Endodermal cell (in vitro differentiated cells): ENCODE measurements around the gene USH1C. TPM values are rescaled to one million over a fixed set of nuclear protein-coding genes. Genes with fewer than 3 reads are reported as not detected.

Source experiments
- DNase-seq: peaks from one replicate; pipeline ENCODE4 v3.0.0-alpha.2; 2017
- H3K27ac ChIP-seq: 2 replicates; pipeline ENCODE4 v1.5.1; 2013; ENCODE audit warnings: mild to moderate bottlenecking, low read depth, low read length, moderate library complexity
- H3K27me3 ChIP-seq: 2 replicates; pipeline ENCODE4 v1.6.1; 2013; ENCODE audit warnings: mild to moderate bottlenecking, low read length, moderate library complexity; ENCODE audit not compliant: insufficient read depth, control insufficient read depth, poor library complexity, severe bottlenecking
- H3K36me3 ChIP-seq: 2 replicates; pipeline ENCODE4 v1.7.0; 2013; ENCODE audit warnings: mild to moderate bottlenecking, low read length, moderate library complexity; ENCODE audit not compliant: control insufficient read depth, insufficient read depth
- H3K4me1 ChIP-seq: one replicate; pipeline ENCODE4 v1.7.0; 2013; ENCODE audit warnings: low read length; ENCODE audit not compliant: control insufficient read depth, insufficient read depth
- H3K4me3 ChIP-seq: 2 replicates; pipeline ENCODE4 v1.5.1; 2013; ENCODE audit warnings: mild to moderate bottlenecking, low read length, moderate library complexity
- H3K9ac ChIP-seq: 2 replicates; pipeline ENCODE4 v1.6.1; 2013; ENCODE audit warnings: mild to moderate bottlenecking, low read length, moderate library complexity; ENCODE audit not compliant: poor library complexity, severe bottlenecking; ENCODE audit errors: extremely low read depth
- H3K9me3 ChIP-seq: 2 replicates; pipeline ENCODE4 v1.6.1; 2013; ENCODE audit warnings: mild to moderate bottlenecking, low read length, moderate library complexity; ENCODE audit not compliant: control insufficient read depth
- H3K27ac Mint-ChIP-seq: 2 replicates; pipeline ENCODE4 v1.8.0; 2020; ENCODE audit warnings: mixed read lengths
- H3K27me3 Mint-ChIP-seq: 2 replicates; pipeline ENCODE4 v1.8.0; 2021; ENCODE audit warnings: mild to moderate bottlenecking, mixed read lengths; ENCODE audit not compliant: insufficient read depth
- H3K36me3 Mint-ChIP-seq: 2 replicates; pipeline ENCODE4 v1.8.0; 2020; ENCODE audit warnings: low read depth, mixed read lengths
- H3K4me1 Mint-ChIP-seq: 2 replicates; pipeline ENCODE4 v1.8.0; 2020; ENCODE audit warnings: mixed read lengths
- H3K4me3 Mint-ChIP-seq: 2 replicates; pipeline ENCODE4 v1.8.0; 2020; ENCODE audit warnings: mild to moderate bottlenecking, moderate library complexity, mixed read lengths
- H3K9me3 Mint-ChIP-seq: 2 replicates; pipeline ENCODE4 v1.8.0; 2020; ENCODE audit warnings: mild to moderate bottlenecking, mixed read lengths
- CTCF ChIP-seq: fragments of 200-600 bp; sonication (generic); conservative IDR thresholded peaks from 2 replicates; pipeline ENCODE4 v1.5.0; 2021; ENCODE audit warnings: antibody characterized with exemption, mild to moderate bottlenecking
- WGBS, 2 experiments: methylation state at CpG; one replicate each; pipeline versions ENCODE4 v1.1.5 to v1.1.7; 2013; ENCODE audit warnings: missing lambda C conversion rate in 2 of 2, mixed read lengths in 1 of 2; ENCODE audit not compliant: insufficient coverage in 1 of 2, insufficient read length in 1 of 2; 5-methylcytosine and 5-hydroxymethylcytosine counted together
- total RNA-seq, 2 donors: library from RNA; stranded (reverse); fragmentation: NEBNext Ultra II Directional in 1 of 2; extraction: Animal tissue kit (Norgen Biotek cat#: 25700) in 1 of 2; gene quantifications; 2 replicates in 1 of 2; 3 replicates in 1 of 2; pipeline ENCODE4 v1.2.1, GENCODE V29; 2021

USH1C gene
- total RNA-seq, 2 donors from 2014 or later: 1.5 to 2.8 TPM

GRCh38 chr11:17578296-17578695 lies 34.1 kb upstream of the USH1C start:
- H3K4me1 ChIP-seq: peaks cover 3% of the 10 kb centered on the region
- H3K4me3 ChIP-seq: no peak overlapping the region
- 80 to 86% methylated on average over 2 to 11 of the region's 11 CpGs for WGBS, 2 experiments
- H3K27me3 ChIP-seq: peaks cover 15% of the 10 kb centered on the region
- DNase-seq: peak; percentile 28
- H3K27me3 Mint-ChIP-seq: peaks cover 59% of the 10 kb centered on the region
- no peaks in the 10 kb centered on the region for H3K9me3 ChIP-seq
- H3K36me3 Mint-ChIP-seq: no peaks in the 10 kb centered on the region
- no peaks in the 10 kb centered on the region for H3K36me3 ChIP-seq
- no peak overlapping the region for H3K27ac Mint-ChIP-seq
- no peaks in the 10 kb centered on the region for H3K9me3 Mint-ChIP-seq
- no peak overlapping the region for H3K9ac ChIP-seq
- H3K27ac ChIP-seq: no peak overlapping the region
- peaks cover 15% of the 10 kb centered on the region for H3K4me1 Mint-ChIP-seq
- no peak for TF ChIP-seq CTCF
- H3K4me3 Mint-ChIP-seq: no peak overlapping the region

GRCh38 chr11:17575431-17576425 lies 31.5 kb upstream of the USH1C start:
- Mint-ChIP-seq H3K4me1 (peaks cover 10% of the 10 kb centered on the region), H3K27me3 (peaks cover 79% of the 10 kb centered on the region), H3K9me3 (no peaks in the 10 kb centered on the region), H3K27ac (no peak overlapping the region), H3K4me3 (no peak overlapping the region), H3K36me3 (no peaks in the 10 kb centered on the region)
- Histone ChIP-seq H3K4me1 (peaks cover 3% of the 10 kb centered on the region), H3K9ac (no peak overlapping the region), H3K4me3 (no peak overlapping the region), H3K36me3 (no peaks in the 10 kb centered on the region), H3K9me3 (no peaks in the 10 kb centered on the region), H3K27ac (no peak overlapping the region), H3K27me3 (peaks cover 15% of the 10 kb centered on the region)
- peak; percentile 54 for DNase-seq
- 85 to 91% methylated on average over 9 to 16 of the region's 16 CpGs for WGBS, 2 experiments
- TF ChIP-seq CTCF: no peak

DNA sequence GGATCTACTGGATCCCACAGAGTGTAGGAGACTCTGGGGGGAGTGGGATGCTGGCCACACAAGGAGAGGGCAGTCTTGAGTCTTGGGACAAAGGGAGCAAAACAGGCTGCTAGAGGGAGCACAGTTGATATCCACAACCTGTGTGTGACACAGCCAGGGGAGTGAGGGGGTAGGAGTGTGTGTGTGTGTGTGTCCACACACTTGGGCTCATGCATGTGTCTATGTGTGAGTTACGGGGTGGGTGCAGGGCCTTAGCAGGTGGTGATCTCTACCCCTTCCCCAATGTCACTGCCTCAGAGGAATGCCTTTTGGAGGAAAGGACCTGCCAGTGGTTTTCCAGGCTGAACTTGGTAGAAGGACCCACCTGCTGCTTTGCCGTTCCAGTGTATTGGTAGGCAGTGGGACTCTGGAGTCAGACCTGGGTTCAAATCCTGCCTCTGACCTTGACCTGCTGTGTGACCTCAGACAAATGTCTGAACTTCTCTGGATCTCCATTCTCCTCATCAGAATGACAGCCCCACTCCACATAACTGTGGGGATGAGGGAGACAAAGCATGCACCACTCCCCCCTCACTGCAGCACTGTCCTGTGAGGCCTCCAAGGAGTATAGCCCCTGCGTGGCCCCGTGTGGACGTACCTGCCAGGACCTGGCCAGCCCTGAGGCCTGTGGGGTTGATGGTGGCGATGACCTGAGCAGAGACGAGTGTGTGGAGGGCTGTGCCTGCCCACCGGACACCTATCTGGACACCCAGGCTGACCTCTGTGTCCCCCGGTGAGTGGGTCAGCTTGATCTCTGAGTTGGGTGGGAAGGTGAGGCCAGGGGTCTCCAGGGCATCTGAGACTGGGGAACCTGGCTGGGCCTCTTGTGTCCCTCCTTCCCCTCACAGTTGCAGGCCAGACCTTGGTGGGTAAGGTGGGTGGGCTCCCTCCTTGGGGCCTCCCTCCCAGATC lies 30.2 kb upstream of the USH1C start:
- peaks cover 83% of the 10 kb centered on the region for H3K27me3 Mint-ChIP-seq
- Histone ChIP-seq H3K4me1 (no peaks in the 10 kb centered on the region), H3K27ac (no peak overlapping the region), H3K27me3 (peaks cover 15% of the 10 kb centered on the region), H3K9ac (no peak overlapping the region), H3K4me3 (no peak overlapping the region), H3K9me3 (no peaks in the 10 kb centered on the region), H3K36me3 (no peaks in the 10 kb centered on the region)
- WGBS, 2 experiments: 88 to 100% methylated on average over 4 to 9 of the region's 9 CpGs
- peaks cover 2% of the 10 kb centered on the region for H3K4me1 Mint-ChIP-seq
- no peaks in the 10 kb centered on the region for H3K9me3 Mint-ChIP-seq
- DNase-seq: peak; percentile 29
- TF ChIP-seq CTCF: no peak
- H3K36me3 Mint-ChIP-seq: no peaks in the 10 kb centered on the region
- no peak overlapping the region for H3K27ac Mint-ChIP-seq
- H3K4me3 Mint-ChIP-seq: no peak overlapping the region
